ENCODE results near the gene MPPED1. TPM values are rescaled to one million over a fixed set of nuclear protein-coding genes. Genes with fewer than 3 reads are reported as not detected.

The MPPED1 gene
- total and polyA plus RNA-seq, 2 of the 13 experiments (the other 11 are each of a cell fraction or from before 2014, with no cell fraction given), result 0.77 TPM; not detected in 1

- BruUV-seq (replicated peaks), result no TSS peak
- Histone ChIP-seq H3K4me2 (ENCODE audit: low read depth, low read length) (peak overlapping the region; percentile 45), H3K27me3 (ENCODE audit: control insufficient read depth in 1 of 2, insufficient read depth in 2 of 2, low read length in 2 of 2) (peaks cover 0 to 6% of the 10 kb centered on the region in 2 experiments; a peak in 1 of 5 replicates), H3K79me2 (ENCODE audit: insufficient read depth, low read length) (no peaks in the 10 kb centered on the region), H3K9ac (ENCODE audit: insufficient read depth, low read depth, low read length) (no peak overlapping the region), H3K36me3 (replicated peaks in 1 of 2; ENCODE audit: control insufficient read depth in 1 of 2, insufficient read depth in 2 of 2, low read length in 2 of 2) (no peaks in the 10 kb centered on the region), H3K9me3 (ENCODE audit: low read length) (no peaks in the 10 kb centered on the region), H2AFZ (ENCODE audit: low read length) (no peak overlapping the region), H3K4me1 (ENCODE audit: insufficient read depth, low read length) (peaks cover 36% of the 10 kb centered on the region), H3K4me3 (replicated peaks in 1 of 3; ENCODE audit: insufficient read depth in 1 of 3, low read depth in 2 of 3, low read length in 3 of 3) (peak overlapping the region in 1 of 3 experiments; percentile 26; a peak in 1 of 6 replicates), H4K20me1 (ENCODE audit: insufficient read depth, low read length) (no peaks in the 10 kb centered on the region), H3K27ac (ENCODE audit: extremely low read length, insufficient read depth, low read length) (no peak overlapping the region)
- peak; percentile 81 for ATAC-seq
- FAIRE-seq, result peak; percentile 67
- in situ Hi-C loops (cut with HindIII; ENCODE audit: extremely low pct_ligation_motif_present, low pct_unique_long_range_greater_than_20kb) (no loop called here), intact Hi-C loops (cut with micrococcal nuclease; ENCODE audit: unreplicated experiment) (no loop called here)
- ChIA-PET POLR2A (interaction anchor here (1.3 to 2.2 kb wide), 4 partner anchors 8 to 19 kb away, joined by 5 to 17 read pairs (median 7); no protein-coding TSS in a partner anchor), CTCF (ENCODE audit: low intra/inter-chr PET ratio, low total read pairs) (no interaction called here)
- WGBS (ENCODE audit: low lambda C conversion rate), result 0% methylated on average over 1 of the region's 2 CpGs
- DNase-seq (ENCODE audit: low spot score), result peak; percentile 46
- peak; percentile 53; the same call in 1 of the 2 replicates for TF ChIP-seq PITX1 (CRISPR knock-in tag; IDR thresholded peaks at IDR 0.05)
- TF ChIP-seq ZFX (CRISPR knock-in tag; IDR thresholded peaks at IDR 0.05; ENCODE audit: low read depth), result peak; percentile 25; the same call in 1 of the 2 replicates
- TF ChIP-seq ZBTB43 (CRISPR knock-in tag; conservative IDR thresholded peaks at IDR 0.05), result 0 out of 2 replicates have a peak, but pooled peaks have one; percentile 27
- TF ChIP-seq HNF4G (IDR thresholded peaks at IDR 0.05; ENCODE audit: borderline replicate concordance, low read depth, low read length), result peak; percentile 61
- no peak for TF ChIP-seq HNF4G (CRISPR knock-in tag; IDR thresholded peaks at IDR 0.05; ENCODE audit: borderline replicate concordance, low read depth)
- TF ChIP-seq SYNCRIP (IDR thresholded peaks at IDR 0.05; ENCODE audit: insufficient read depth, low read depth, low read length), result no peak
- peak; percentile 47; the same call in 1 of the 2 replicates for TF ChIP-seq ZNF232 (CRISPR knock-in tag; IDR thresholded peaks at IDR 0.05; ENCODE audit: borderline replicate concordance)
- 0 out of 2 replicates have a peak, but pooled peaks have one; percentile 3 for TF ChIP-seq ZNF224 (CRISPR knock-in tag; IDR thresholded peaks at IDR 0.05)
- no peak for TF ChIP-seq SRF (IDR thresholded peaks at IDR 0.05; ENCODE audit: low read depth, low read length)
- peak; percentile 35; the same call in 1 of the 2 replicates for TF ChIP-seq FOXJ3 (CRISPR knock-in tag; IDR thresholded peaks at IDR 0.05; ENCODE audit: borderline replicate concordance)
- TF ChIP-seq TFDP2 (CRISPR knock-in tag; IDR thresholded peaks at IDR 0.05), result 0 out of 2 replicates have a peak, but pooled peaks have one; percentile 21
- peak; percentile 63; the same call in 1 of the 2 replicates for TF ChIP-seq ATF2 (CRISPR knock-in tag; IDR thresholded peaks at IDR 0.05)
- peak; percentile 41 for TF ChIP-seq TEAD3 (CRISPR knock-in tag; optimal IDR thresholded peaks at IDR 0.05; ENCODE audit: borderline replicate concordance)
- peak; percentile 61; the same call in 1 of the 2 replicates for TF ChIP-seq ZNF331 (CRISPR knock-in tag; IDR thresholded peaks at IDR 0.05)
- no peak for TF ChIP-seq MXD3 (CRISPR knock-in tag; IDR thresholded peaks at IDR 0.05)
- peak; percentile 73 for TF ChIP-seq FOXA3 (CRISPR knock-in tag; IDR thresholded peaks at IDR 0.05)
- peak; percentile 58; the same call in 1 of the 2 replicates for TF ChIP-seq ZSCAN9 (CRISPR knock-in tag; IDR thresholded peaks at IDR 0.05; ENCODE audit: borderline replicate concordance)
- TF ChIP-seq FOXP1 (IDR thresholded peaks at IDR 0.05), result no peak
- peak; percentile 64 for TF ChIP-seq FOXP1 (CRISPR knock-in tag; IDR thresholded peaks at IDR 0.05)
- TF ChIP-seq FOXP4 (CRISPR knock-in tag; IDR thresholded peaks at IDR 0.05), result peak; percentile 56; the same call in 1 of the 2 replicates
Measured at GRCh38 chr22:43408009-43408408, 3.8 kb upstream of the MPPED1 start.
